Smooth muscle cell (in vitro differentiated cells): ENCODE measurements around the gene DENND10. TPM values are rescaled to one million over a fixed set of nuclear protein-coding genes. Genes with fewer than 3 reads are reported as not detected.

Experiments
- DNase-seq: peaks from one replicate; lab custom pipeline; 2025; ENCODE audit not compliant: unreplicated experiment; lab: John Stamatoyannopoulos, UW
- H2AFZ ChIP-seq: fragments of 200-600 bp; sonication (generic); 2 replicates; pipeline ENCODE4 v1.6.0; 2016; ENCODE audit warnings: antibody characterized with exemption, low read depth, mild to moderate bottlenecking
- H3F3A ChIP-seq: fragments of 200-600 bp; sonication (generic); 2 replicates; pipeline ENCODE4 v1.6.0; 2017; ENCODE audit warnings: antibody characterized with exemption, low read depth
- H3K27ac ChIP-seq: fragments of 200-600 bp; sonication (generic); 2 replicates; pipeline ENCODE4 v1.5.1; 2016; ENCODE audit warnings: low read depth, mild to moderate bottlenecking
- H3K27me3 ChIP-seq: fragments of 200-600 bp; sonication (generic); 2 replicates; pipeline ENCODE4 v1.6.1; 2016; ENCODE audit warnings: low read depth, mild to moderate bottlenecking
- H3K36me3 ChIP-seq: fragments of 200-600 bp; sonication (generic); 2 replicates; pipeline ENCODE4 v1.5.1; 2016; ENCODE audit warnings: low read depth
- H3K4me1 ChIP-seq: fragments of 200-600 bp; sonication (generic); 2 replicates; pipeline ENCODE4 v1.5.1; 2016; ENCODE audit warnings: low read depth
- H3K4me2 ChIP-seq: fragments of 200-600 bp; sonication (generic); 2 replicates; pipeline ENCODE4 v1.6.0; 2016; ENCODE audit warnings: mild to moderate bottlenecking
- H3K4me3 ChIP-seq: fragments of 200-600 bp; sonication (generic); 2 replicates; pipeline ENCODE4 v1.5.1; 2016; ENCODE audit warnings: mild to moderate bottlenecking
- H3K79me2 ChIP-seq: fragments of 200-600 bp; sonication (generic); 2 replicates; pipeline ENCODE4 v1.6.0; 2016; ENCODE audit warnings: low read depth, mild to moderate bottlenecking
- H3K9ac ChIP-seq: fragments of 200-600 bp; sonication (generic); 2 replicates; pipeline ENCODE4 v1.6.0; 2016; ENCODE audit warnings: low read depth
- H3K9me3 ChIP-seq: fragments of 200-600 bp; sonication (generic); replicated peaks from 2 replicates; pipeline ENCODE4 v1.5.1; 2016; ENCODE audit warnings: low read depth
- H4K20me1 ChIP-seq: fragments of 200-600 bp; sonication (generic); 2 replicates; pipeline ENCODE4 v1.6.0; 2016; ENCODE audit warnings: low read depth
- WGBS: methylation state at CpG from one replicate; pipeline ENCODE4 v1.1.7; 2016; ENCODE audit warnings: low lambda C conversion rate; 5-methylcytosine and 5-hydroxymethylcytosine counted together
- polyA plus RNA-seq: library from polyadenylated mRNA; unstranded; fragments of >200 nt; fragmentation: Nextera tagmentation; extraction: Ambion mirVana; gene quantifications from 2 replicates; pipeline ENCODE4 v1.2.1, GENCODE V29; 2016
- total RNA-seq: library from RNA; depleted of rRNA; stranded (reverse); fragments of >200 nt; gene quantifications from 2 replicates; pipeline ENCODE4 v1.2.3, GENCODE V29; 2014
- TF ChIP-seq, protein P1 (sequence below): fragments of 200-600 bp; sonication (generic); IDR thresholded peaks from 2 replicates; pipeline ENCODE4 v1.5.1; 2017; ENCODE audit warnings: borderline replicate concordance, mild to moderate bottlenecking, antibody characterized with exemption; ENCODE audit not compliant: insufficient read depth, poor library complexity, severe bottlenecking

DENND10 gene
- total and polyA plus RNA-seq, 2 experiments from 2014 or later: 45.1 to 57.2 TPM

- Histone ChIP-seq H3K27ac (no peak overlapping the region), H3K27me3 (no peaks in the 10 kb centered on the region), H3K4me1 (peaks cover 4% of the 10 kb centered on the region), H4K20me1 (no peaks in the 10 kb centered on the region), H3F3A (no peaks in the 10 kb centered on the region), H3K36me3 (peaks cover 11% of the 10 kb centered on the region), H3K9me3 (no peaks in the 10 kb centered on the region), H3K4me3 (no peak overlapping the region), H3K4me2 (no peak overlapping the region), H2AFZ (no peak overlapping the region), H3K9ac (no peak overlapping the region), H3K79me2 (no peaks in the 10 kb centered on the region)
- DNase-seq: no peak
- WGBS: 73% methylated on average over 8 of the region's 8 CpGs
- TF ChIP-seq, protein P1, sequence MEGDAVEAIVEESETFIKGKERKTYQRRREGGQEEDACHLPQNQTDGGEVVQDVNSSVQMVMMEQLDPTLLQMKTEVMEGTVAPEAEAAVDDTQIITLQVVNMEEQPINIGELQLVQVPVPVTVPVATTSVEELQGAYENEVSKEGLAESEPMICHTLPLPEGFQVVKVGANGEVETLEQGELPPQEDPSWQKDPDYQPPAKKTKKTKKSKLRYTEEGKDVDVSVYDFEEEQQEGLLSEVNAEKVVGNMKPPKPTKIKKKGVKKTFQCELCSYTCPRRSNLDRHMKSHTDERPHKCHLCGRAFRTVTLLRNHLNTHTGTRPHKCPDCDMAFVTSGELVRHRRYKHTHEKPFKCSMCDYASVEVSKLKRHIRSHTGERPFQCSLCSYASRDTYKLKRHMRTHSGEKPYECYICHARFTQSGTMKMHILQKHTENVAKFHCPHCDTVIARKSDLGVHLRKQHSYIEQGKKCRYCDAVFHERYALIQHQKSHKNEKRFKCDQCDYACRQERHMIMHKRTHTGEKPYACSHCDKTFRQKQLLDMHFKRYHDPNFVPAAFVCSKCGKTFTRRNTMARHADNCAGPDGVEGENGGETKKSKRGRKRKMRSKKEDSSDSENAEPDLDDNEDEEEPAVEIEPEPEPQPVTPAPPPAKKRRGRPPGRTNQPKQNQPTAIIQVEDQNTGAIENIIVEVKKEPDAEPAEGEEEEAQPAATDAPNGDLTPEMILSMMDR: no peak
Observed at GRCh38 chr10:119166564-119166963, 62.7 kb downstream of the DENND10 start.

DNA sequence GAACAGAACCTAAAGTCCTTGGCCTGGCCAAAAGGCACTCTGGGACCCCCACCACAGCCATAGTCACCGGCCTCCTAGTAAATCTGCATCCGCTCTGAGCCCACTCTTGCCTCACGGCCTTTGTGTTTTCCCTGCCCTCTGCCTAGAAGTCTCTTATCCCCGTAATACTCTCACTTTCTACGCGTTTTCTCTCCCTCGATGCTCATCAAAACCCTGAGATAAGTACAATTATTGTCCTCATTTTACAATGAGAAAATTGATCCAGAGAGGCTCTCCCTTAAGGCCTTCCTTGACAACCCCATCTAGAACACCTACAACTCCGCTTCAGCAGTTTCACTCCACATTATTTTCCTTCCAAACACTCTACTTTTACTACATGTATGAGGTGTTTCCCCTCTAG lies 63.1 kb downstream of the DENND10 start:
- no peak for DNase-seq
- 81% methylated on average over 8 of the region's 8 CpGs for WGBS
- no peaks in the 10 kb centered on the region for H4K20me1 ChIP-seq
- H3K79me2 ChIP-seq: no peaks in the 10 kb centered on the region
- H2AFZ ChIP-seq: no peak overlapping the region
- no peaks in the 10 kb centered on the region for H3K9me3 ChIP-seq
- no peak overlapping the region for H3K27ac ChIP-seq
- peaks cover 4% of the 10 kb centered on the region for H3K4me1 ChIP-seq
- no peaks in the 10 kb centered on the region for H3K27me3 ChIP-seq
- peaks cover 13% of the 10 kb centered on the region for H3K36me3 ChIP-seq
- H3F3A ChIP-seq: no peaks in the 10 kb centered on the region
- no peak overlapping the region for H3K9ac ChIP-seq
- TF ChIP-seq, protein P1: no peak
- no peak overlapping the region for H3K4me2 ChIP-seq
- H3K4me3 ChIP-seq: no peak overlapping the region

DNA sequence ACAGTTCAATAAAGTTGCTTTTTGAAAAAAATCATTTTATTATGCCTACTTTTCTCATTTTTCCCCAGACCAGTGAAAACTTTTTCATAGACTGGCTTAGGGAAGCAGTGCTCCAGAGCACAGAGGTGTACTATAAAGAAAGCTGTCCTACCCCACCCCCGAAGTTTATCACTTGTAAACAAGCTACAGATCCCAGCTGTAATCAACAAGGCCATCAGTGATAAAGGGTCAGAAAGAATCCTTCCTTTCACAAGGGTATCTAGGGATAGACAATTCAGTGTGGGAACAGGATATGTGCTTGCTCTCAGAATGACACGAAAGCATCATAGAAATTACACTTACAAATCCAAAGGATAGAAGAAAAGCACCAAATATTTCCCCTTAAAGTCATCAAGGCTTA lies 70.2 kb downstream of the DENND10 start:
- Histone ChIP-seq H4K20me1 (peaks cover 8% of the 10 kb centered on the region), H3K36me3 (peaks cover 13% of the 10 kb centered on the region), H3K9ac (no peak overlapping the region), H3K27ac (no peak overlapping the region), H2AFZ (no peak overlapping the region), H3F3A (peaks cover 6% of the 10 kb centered on the region), H3K4me1 (peaks cover 14% of the 10 kb centered on the region), H3K4me2 (no peak overlapping the region), H3K27me3 (no peaks in the 10 kb centered on the region), H3K79me2 (peaks cover 45% of the 10 kb centered on the region), H3K9me3 (no peaks in the 10 kb centered on the region), H3K4me3 (no peak overlapping the region)
- DNase-seq: no peak
- TF ChIP-seq, protein P1: no peak
- 79% methylated on average over 2 of the region's 2 CpGs for WGBS

DNA sequence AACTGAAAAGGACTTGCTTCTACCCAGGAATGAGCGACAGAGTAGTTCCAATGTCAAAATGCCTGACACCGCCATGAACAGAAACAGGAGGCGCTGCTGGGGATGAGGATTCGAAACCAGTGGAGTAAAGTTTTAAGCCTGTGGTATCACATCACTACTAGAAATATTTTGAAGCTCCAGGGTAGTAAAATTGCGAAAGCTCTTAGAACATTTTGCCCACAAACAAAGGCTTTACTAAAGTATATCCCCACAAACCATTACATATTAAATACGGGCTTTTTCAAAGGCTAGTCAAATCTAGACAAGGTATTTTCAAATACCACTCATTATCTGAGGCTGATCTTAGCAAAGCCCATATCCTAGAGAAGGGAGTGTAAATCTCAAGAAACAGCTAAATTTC lies 72.3 kb downstream of the DENND10 start:
- H3K9me3 ChIP-seq: no peaks in the 10 kb centered on the region
- no peak for DNase-seq
- no peak overlapping the region for H2AFZ ChIP-seq
- no peak overlapping the region for H3K4me3 ChIP-seq
- H3K27me3 ChIP-seq: no peaks in the 10 kb centered on the region
- H3K4me1 ChIP-seq: peaks cover 15% of the 10 kb centered on the region
- H3K79me2 ChIP-seq: peaks cover 45% of the 10 kb centered on the region
- no peak overlapping the region for H3K9ac ChIP-seq
- TF ChIP-seq, protein P1: no peak
- 75% methylated on average over 6 of the region's 6 CpGs for WGBS
- peak overlapping the region; percentile 41 for H3K27ac ChIP-seq
- H4K20me1 ChIP-seq: peaks cover 8% of the 10 kb centered on the region
- H3K36me3 ChIP-seq: peaks cover 6% of the 10 kb centered on the region
- H3K4me2 ChIP-seq: no peak overlapping the region
- H3F3A ChIP-seq: peaks cover 6% of the 10 kb centered on the region
